ENCODE results near the gene CRB3. TPM values are rescaled to one million over a fixed set of nuclear protein-coding genes. Genes with fewer than 3 reads are reported as not detected.

CRB3 gene
- total RNA-seq, 2 experiments from 2014 or later: 7.9 to 9.4 TPM

DNA sequence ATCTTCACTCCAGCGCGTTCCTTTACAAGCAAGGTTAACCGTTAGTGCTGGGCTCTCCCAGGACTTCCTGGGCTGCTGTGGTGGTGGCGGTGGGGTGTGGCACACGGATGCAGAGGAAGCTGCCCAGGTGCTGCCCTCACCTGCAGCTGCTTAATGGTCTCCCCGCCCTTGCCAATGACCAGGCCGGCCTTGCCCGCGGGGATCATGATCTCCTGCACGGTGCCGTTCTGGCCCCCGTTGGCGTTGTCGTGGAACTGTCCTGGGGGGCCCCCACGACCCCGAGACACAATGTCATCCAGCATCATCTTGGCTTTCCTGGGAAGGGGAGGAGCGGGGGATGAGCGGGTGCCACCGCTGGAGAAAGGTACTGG, 45.5 kb upstream of the CRB3 start:
- Mint-ChIP-seq H3K4me1 (ENCODE audit: low read depth) (peaks cover 16% of the 10 kb centered on the region), H3K36me3 (ENCODE audit: low read depth) (peaks cover 92% of the 10 kb centered on the region), H3K9me3 (no peaks in the 10 kb centered on the region), H3K4me3 (no peak overlapping the region), H3K27me3 (no peaks in the 10 kb centered on the region), H3K27ac (no peak overlapping the region)
- no peak overlapping the region for H3K4me3 ChIP-seq (ENCODE audit: low read length)
- POLR2A ChIA-PET: no interaction called here
- ATAC-seq (ENCODE audit: poor library complexity): no peak
- H3K4me1 ChIP-seq (ENCODE audit: insufficient read depth, low read length): peaks cover 22% of the 10 kb centered on the region
- H3K9me3 ChIP-seq (ENCODE audit: control insufficient read depth in 1 of 2, insufficient read depth in 1 of 2, low read length in 2 of 2): no peaks in the 10 kb centered on the region
- no peak overlapping the region for H3K27ac ChIP-seq (ENCODE audit: low read depth in 1 of 2, low read length in 2 of 2)
- intact Hi-C loops (cut with DNase I, micrococcal nuclease): no loop called here
- peaks cover 85% of the 10 kb centered on the region for H3K36me3 ChIP-seq (ENCODE audit: insufficient read depth, low read length)
- DNase-seq: no peak
- CTCF ChIA-PET: no interaction called here
- H3K27me3 ChIP-seq (ENCODE audit: control insufficient read depth in 1 of 2, insufficient read depth in 2 of 2, low read length in 2 of 2): no peaks in the 10 kb centered on the region
- TF ChIP-seq, protein P1, sequence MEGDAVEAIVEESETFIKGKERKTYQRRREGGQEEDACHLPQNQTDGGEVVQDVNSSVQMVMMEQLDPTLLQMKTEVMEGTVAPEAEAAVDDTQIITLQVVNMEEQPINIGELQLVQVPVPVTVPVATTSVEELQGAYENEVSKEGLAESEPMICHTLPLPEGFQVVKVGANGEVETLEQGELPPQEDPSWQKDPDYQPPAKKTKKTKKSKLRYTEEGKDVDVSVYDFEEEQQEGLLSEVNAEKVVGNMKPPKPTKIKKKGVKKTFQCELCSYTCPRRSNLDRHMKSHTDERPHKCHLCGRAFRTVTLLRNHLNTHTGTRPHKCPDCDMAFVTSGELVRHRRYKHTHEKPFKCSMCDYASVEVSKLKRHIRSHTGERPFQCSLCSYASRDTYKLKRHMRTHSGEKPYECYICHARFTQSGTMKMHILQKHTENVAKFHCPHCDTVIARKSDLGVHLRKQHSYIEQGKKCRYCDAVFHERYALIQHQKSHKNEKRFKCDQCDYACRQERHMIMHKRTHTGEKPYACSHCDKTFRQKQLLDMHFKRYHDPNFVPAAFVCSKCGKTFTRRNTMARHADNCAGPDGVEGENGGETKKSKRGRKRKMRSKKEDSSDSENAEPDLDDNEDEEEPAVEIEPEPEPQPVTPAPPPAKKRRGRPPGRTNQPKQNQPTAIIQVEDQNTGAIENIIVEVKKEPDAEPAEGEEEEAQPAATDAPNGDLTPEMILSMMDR (IDR thresholded peaks at IDR 0.05): no peak

DNA sequence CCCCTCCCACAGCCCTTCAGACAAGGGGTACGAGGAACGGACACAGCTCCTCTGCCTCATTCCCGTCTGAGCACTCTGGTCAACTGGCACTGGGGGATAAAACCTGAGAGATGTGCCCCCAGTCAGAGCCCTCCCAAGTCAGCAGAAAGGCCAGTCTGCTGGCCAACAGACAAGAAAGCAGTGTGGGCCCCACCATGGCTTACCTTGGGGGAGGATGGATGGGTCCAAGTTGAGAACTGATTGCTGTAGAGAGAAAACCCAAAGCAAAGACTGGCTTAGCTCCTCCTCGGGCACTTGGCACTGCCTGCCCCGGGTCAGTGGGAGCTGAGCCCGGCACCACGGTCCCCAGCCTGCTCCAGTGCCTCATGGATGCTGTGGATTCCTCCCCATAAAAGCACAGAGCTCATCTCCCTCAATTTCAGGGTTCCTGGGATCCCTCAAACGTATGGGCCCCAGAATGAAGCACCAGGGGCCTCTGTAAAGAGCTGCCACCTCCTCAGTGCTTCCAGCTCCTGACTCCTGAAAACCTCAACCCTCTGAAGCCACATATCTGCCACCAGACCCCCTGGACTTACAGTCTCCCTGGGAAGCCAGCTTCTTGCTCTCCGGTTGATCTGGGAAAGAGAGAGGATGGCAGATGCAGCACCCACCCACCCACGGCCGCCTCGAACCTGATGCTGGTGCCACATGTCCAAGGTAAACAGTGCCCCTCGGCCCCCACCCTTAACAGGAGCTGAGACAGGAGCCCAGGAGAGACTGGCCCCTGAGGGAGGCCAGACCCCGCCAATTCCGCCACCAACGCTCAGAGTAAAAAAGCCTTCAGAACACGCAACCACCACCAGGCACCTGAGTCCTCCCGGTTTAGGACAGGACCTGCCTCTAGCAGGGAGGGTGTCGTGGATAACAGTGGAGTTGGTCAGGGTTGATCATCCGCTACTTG, 42.7 kb upstream of the CRB3 start:
- ChIA-PET CTCF (no interaction called here), POLR2A (no interaction called here)
- H3K36me3 Mint-ChIP-seq (ENCODE audit: low read depth): peaks cover 70% of the 10 kb centered on the region
- Histone ChIP-seq H3K36me3 (ENCODE audit: insufficient read depth, low read length) (peaks cover 61% of the 10 kb centered on the region), H3K4me1 (ENCODE audit: insufficient read depth, low read length) (peaks cover 40% of the 10 kb centered on the region), H3K4me3 (ENCODE audit: low read length) (no peak overlapping the region), H3K9me3 (ENCODE audit: control insufficient read depth in 1 of 2, insufficient read depth in 1 of 2, low read length in 2 of 2) (peaks cover 0 to 6% of the 10 kb centered on the region in 2 experiments), H3K27me3 (ENCODE audit: control insufficient read depth in 1 of 2, insufficient read depth in 2 of 2, low read length in 2 of 2) (no peaks in the 10 kb centered on the region), H3K27ac (ENCODE audit: low read depth in 1 of 2, low read length in 2 of 2) (no peak overlapping the region)
- no peaks in the 10 kb centered on the region for H3K27me3 Mint-ChIP-seq
- H3K4me1 Mint-ChIP-seq (ENCODE audit: low read depth): peaks cover 32% of the 10 kb centered on the region
- TF ChIP-seq, protein P1 (IDR thresholded peaks at IDR 0.05): no peak
- H3K4me3 Mint-ChIP-seq: peak overlapping the region; percentile 56
- no peaks in the 10 kb centered on the region for H3K9me3 Mint-ChIP-seq
- no peak overlapping the region for H3K27ac Mint-ChIP-seq
- no peak for ATAC-seq (ENCODE audit: poor library complexity)
- intact Hi-C loops (cut with DNase I, micrococcal nuclease): loop anchor here in 1 of 2 experiments (2.0 kb wide), 1 partner anchor 141 kb away; no protein-coding TSS in a partner anchor
- no peak for DNase-seq

DNA sequence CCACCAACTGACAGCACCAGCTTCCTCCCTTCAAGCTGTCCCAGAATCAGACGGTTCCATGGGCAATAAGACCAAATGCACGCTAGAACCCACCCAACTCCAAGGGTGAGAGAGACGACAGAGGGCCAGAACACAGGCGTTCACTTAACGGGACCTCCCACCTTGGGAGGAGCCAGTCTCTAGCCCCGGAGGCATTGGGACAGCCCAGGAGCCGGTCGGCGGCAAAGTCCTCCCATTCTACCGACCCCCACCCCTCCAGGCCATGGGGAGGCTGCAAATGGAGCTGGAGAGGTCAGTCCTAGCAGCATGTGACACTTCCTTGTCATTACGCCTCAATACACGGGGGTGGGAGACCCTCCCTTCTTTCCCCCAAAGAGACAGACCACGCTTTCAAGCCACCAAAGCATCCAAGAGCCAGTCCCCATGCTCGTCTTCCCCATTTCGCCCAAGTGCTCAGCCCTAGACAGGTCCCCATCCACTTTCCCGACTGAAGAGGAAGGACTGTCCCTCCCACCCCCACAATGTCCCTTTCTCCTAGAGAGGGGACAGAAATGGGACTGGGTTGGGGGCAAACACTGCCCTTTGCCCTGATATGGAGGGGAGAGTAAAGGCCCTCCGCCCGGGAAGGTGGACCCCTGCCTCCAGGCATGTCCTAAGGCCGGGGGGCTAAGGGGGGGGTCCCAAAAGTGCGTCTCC, 40.4 kb upstream of the CRB3 start:
- Mint-ChIP-seq H3K27ac (peak overlapping the region; percentile 89), H3K4me3 (peak overlapping the region; percentile 91), H3K4me1 (ENCODE audit: low read depth) (peaks cover 32% of the 10 kb centered on the region), H3K9me3 (no peaks in the 10 kb centered on the region), H3K36me3 (ENCODE audit: low read depth) (peaks cover 49% of the 10 kb centered on the region), H3K27me3 (no peaks in the 10 kb centered on the region)
- ATAC-seq (ENCODE audit: poor library complexity) (no peak), DNase-seq (peak in 4 of 14 experiments; percentile 15 to 59 (median 28))
- H3K27ac ChIP-seq (ENCODE audit: low read depth in 1 of 2, low read length in 2 of 2): peak overlapping the region; percentile 7 to 50
- peak overlapping the region; percentile 80 for H3K4me3 ChIP-seq (ENCODE audit: low read length)
- ChIA-PET CTCF (interaction anchor here (0.5 kb wide), 1 partner anchor 23 kb away, joined by 3 read pairs; no protein-coding TSS in a partner anchor), POLR2A (interaction anchor here (0.6 to 3.6 kb wide), 4 partner anchors 31 to 57 kb away, joined by 5 to 45 read pairs (median 24); partner anchors contain the start of genes ALKBH7, DENND1C and GTF2F1)
- peaks cover 0 to 6% of the 10 kb centered on the region in 2 experiments for H3K9me3 ChIP-seq (ENCODE audit: control insufficient read depth in 1 of 2, insufficient read depth in 1 of 2, low read length in 2 of 2)
- H3K36me3 ChIP-seq (ENCODE audit: insufficient read depth, low read length): peaks cover 38% of the 10 kb centered on the region
- H3K27me3 ChIP-seq (ENCODE audit: control insufficient read depth in 1 of 2, insufficient read depth in 2 of 2, low read length in 2 of 2): no peaks in the 10 kb centered on the region
- H3K4me1 ChIP-seq (ENCODE audit: insufficient read depth, low read length): peaks cover 43% of the 10 kb centered on the region
- TF ChIP-seq, protein P1 (IDR thresholded peaks at IDR 0.05): no peak
- intact Hi-C loops (cut with DNase I, micrococcal nuclease): loop anchor here (1.0 to 2.0 kb wide), 4 partner anchors 30 to 143 kb away; partner anchors contain the start of genes ALKBH7 (in 1 of the 2) and GTF2F1 (in 1 of the 2)

All from CD4-positive, alpha-beta T cell (primary cell).